Measurements from ENCODE around the gene CDHR2.

CDHR2 gene

GRCh38 chr5:176528301-176528700, 20.8 kb upstream of the CDHR2 start:
- no peak overlapping the region for H3K27ac ChIP-seq (ENCODE audit: low read depth, low read length)
- H3K4me1 ChIP-seq (ENCODE audit: control insufficient read depth in 5 of 5, insufficient read depth in 5 of 5, low read length in 5 of 5), result peaks cover 7 to 33% (median 20%) of the 10 kb centered on the region in 5 donors
- no peaks in the 10 kb centered on the region for H3K9me3 ChIP-seq (ENCODE audit: control insufficient read depth in 5 of 5, low read length in 5 of 5)
- peaks cover 0 to 49% (median 41%) of the 10 kb centered on the region in 5 donors for H3K36me3 ChIP-seq (ENCODE audit: control insufficient read depth in 5 of 5, insufficient read depth in 5 of 5, low read length in 5 of 5)
- H3K27me3 ChIP-seq (ENCODE audit: control insufficient read depth in 5 of 5, insufficient read depth in 4 of 5, low read length in 5 of 5), result no peaks in the 10 kb centered on the region
- H3K4me3 ChIP-seq (ENCODE audit: low read depth in 1 of 5, low read length in 5 of 5), result no peak overlapping the region
- H3K9ac ChIP-seq (ENCODE audit: low read length in 5 of 5), result no peak overlapping the region

GRCh38 chr5:176528761-176529115, 20.4 kb upstream of the CDHR2 start:
- peaks cover 8 to 38% (median 24%) of the 10 kb centered on the region in 5 donors for H3K4me1 ChIP-seq (ENCODE audit: control insufficient read depth in 5 of 5, insufficient read depth in 5 of 5, low read length in 5 of 5)
- no peaks in the 10 kb centered on the region for H3K27me3 ChIP-seq (ENCODE audit: control insufficient read depth in 5 of 5, insufficient read depth in 4 of 5, low read length in 5 of 5)
- H3K9ac ChIP-seq (ENCODE audit: low read length in 5 of 5), result no peak overlapping the region
- H3K27ac ChIP-seq (ENCODE audit: low read depth, low read length), result no peak overlapping the region
- no peak overlapping the region for H3K4me3 ChIP-seq (ENCODE audit: low read depth in 1 of 5, low read length in 5 of 5)
- H3K9me3 ChIP-seq (ENCODE audit: control insufficient read depth in 5 of 5, low read length in 5 of 5), result no peaks in the 10 kb centered on the region
- peaks cover 0 to 49% (median 41%) of the 10 kb centered on the region in 5 donors for H3K36me3 ChIP-seq (ENCODE audit: control insufficient read depth in 5 of 5, insufficient read depth in 5 of 5, low read length in 5 of 5)

- Histone ChIP-seq H3K9ac (ENCODE audit: low read length in 5 of 5) (no peak overlapping the region), H3K4me3 (ENCODE audit: low read depth in 1 of 5, low read length in 5 of 5) (no peak overlapping the region), H3K9me3 (ENCODE audit: control insufficient read depth in 5 of 5, low read length in 5 of 5) (no peaks in the 10 kb centered on the region), H3K27ac (ENCODE audit: low read depth, low read length) (no peak overlapping the region), H3K4me1 (ENCODE audit: control insufficient read depth in 5 of 5, insufficient read depth in 5 of 5, low read length in 5 of 5) (peaks cover 11 to 42% (median 29%) of the 10 kb centered on the region in 5 donors), H3K27me3 (ENCODE audit: control insufficient read depth in 5 of 5, insufficient read depth in 4 of 5, low read length in 5 of 5) (no peaks in the 10 kb centered on the region), H3K36me3 (ENCODE audit: control insufficient read depth in 5 of 5, insufficient read depth in 5 of 5, low read length in 5 of 5) (peaks cover 0 to 49% (median 41%) of the 10 kb centered on the region in 5 donors)
These were observed 19.9 kb upstream of the CDHR2 start for GRCh38 chr5:176529116-176529740.

GRCh38 chr5:176529741-176530141, 19.4 kb upstream of the CDHR2 start:
- Histone ChIP-seq H3K9me3 (ENCODE audit: control insufficient read depth in 5 of 5, low read length in 5 of 5) (no peaks in the 10 kb centered on the region), H3K9ac (ENCODE audit: low read length in 5 of 5) (no peak overlapping the region), H3K27me3 (ENCODE audit: control insufficient read depth in 5 of 5, insufficient read depth in 4 of 5, low read length in 5 of 5) (no peaks in the 10 kb centered on the region), H3K4me3 (ENCODE audit: low read depth in 1 of 5, low read length in 5 of 5) (no peak overlapping the region), H3K36me3 (ENCODE audit: control insufficient read depth in 5 of 5, insufficient read depth in 5 of 5, low read length in 5 of 5) (peaks cover 0 to 49% (median 41%) of the 10 kb centered on the region in 5 donors), H3K27ac (ENCODE audit: low read depth, low read length) (no peak overlapping the region), H3K4me1 (ENCODE audit: control insufficient read depth in 5 of 5, insufficient read depth in 5 of 5, low read length in 5 of 5) (peaks cover 16 to 48% (median 34%) of the 10 kb centered on the region in 5 donors)

GRCh38 chr5:176530393-176530982, 18.7 kb upstream of the CDHR2 start:
- Histone ChIP-seq H3K36me3 (ENCODE audit: control insufficient read depth in 5 of 5, insufficient read depth in 5 of 5, low read length in 5 of 5) (peaks cover 0 to 48% (median 41%) of the 10 kb centered on the region in 5 donors), H3K9me3 (ENCODE audit: control insufficient read depth in 5 of 5, low read length in 5 of 5) (no peaks in the 10 kb centered on the region), H3K27ac (ENCODE audit: low read depth, low read length) (no peak overlapping the region), H3K4me3 (ENCODE audit: low read depth in 1 of 5, low read length in 5 of 5) (no peak overlapping the region), H3K27me3 (ENCODE audit: control insufficient read depth in 5 of 5, insufficient read depth in 4 of 5, low read length in 5 of 5) (no peaks in the 10 kb centered on the region), H3K9ac (ENCODE audit: low read length in 5 of 5) (no peak overlapping the region), H3K4me1 (ENCODE audit: control insufficient read depth in 5 of 5, insufficient read depth in 5 of 5, low read length in 5 of 5) (peaks cover 21 to 55% (median 42%) of the 10 kb centered on the region in 5 donors)

- no peak overlapping the region for H3K4me3 ChIP-seq (ENCODE audit: low read depth in 1 of 5, low read length in 5 of 5)
- H3K27me3 ChIP-seq (ENCODE audit: control insufficient read depth in 5 of 5, insufficient read depth in 4 of 5, low read length in 5 of 5), result no peaks in the 10 kb centered on the region
- H3K9me3 ChIP-seq (ENCODE audit: control insufficient read depth in 5 of 5, low read length in 5 of 5), result no peaks in the 10 kb centered on the region
- peaks cover 26 to 63% (median 49%) of the 10 kb centered on the region in 5 donors for H3K4me1 ChIP-seq (ENCODE audit: control insufficient read depth in 5 of 5, insufficient read depth in 5 of 5, low read length in 5 of 5)
- no peak overlapping the region for H3K27ac ChIP-seq (ENCODE audit: low read depth, low read length)
- no peak overlapping the region for H3K9ac ChIP-seq (ENCODE audit: low read length in 5 of 5)
- peaks cover 0 to 46% (median 41%) of the 10 kb centered on the region in 5 donors for H3K36me3 ChIP-seq (ENCODE audit: control insufficient read depth in 5 of 5, insufficient read depth in 5 of 5, low read length in 5 of 5)
These were observed 17.9 kb upstream of the CDHR2 start for GRCh38 chr5:176530983-176531901.

GRCh38 chr5:176531902-176532493, 17.1 kb upstream of the CDHR2 start:
- Histone ChIP-seq H3K27me3 (ENCODE audit: control insufficient read depth in 5 of 5, insufficient read depth in 4 of 5, low read length in 5 of 5) (no peaks in the 10 kb centered on the region), H3K4me1 (ENCODE audit: control insufficient read depth in 5 of 5, insufficient read depth in 5 of 5, low read length in 5 of 5) (peaks cover 26 to 66% (median 52%) of the 10 kb centered on the region in 5 donors), H3K36me3 (ENCODE audit: control insufficient read depth in 5 of 5, insufficient read depth in 5 of 5, low read length in 5 of 5) (peaks cover 0 to 42% (median 41%) of the 10 kb centered on the region in 5 donors), H3K27ac (ENCODE audit: low read depth, low read length) (no peak overlapping the region), H3K4me3 (ENCODE audit: low read depth in 1 of 5, low read length in 5 of 5) (no peak overlapping the region), H3K9ac (ENCODE audit: low read length in 5 of 5) (no peak overlapping the region), H3K9me3 (ENCODE audit: control insufficient read depth in 5 of 5, low read length in 5 of 5) (no peaks in the 10 kb centered on the region)

- Histone ChIP-seq H3K9ac (ENCODE audit: low read length in 5 of 5) (peak overlapping the region in 1 of 5 donors; percentile 25), H3K27me3 (ENCODE audit: control insufficient read depth in 5 of 5, insufficient read depth in 4 of 5, low read length in 5 of 5) (no peaks in the 10 kb centered on the region), H3K4me1 (ENCODE audit: control insufficient read depth in 5 of 5, insufficient read depth in 5 of 5, low read length in 5 of 5) (peaks cover 26 to 66% (median 52%) of the 10 kb centered on the region in 5 donors), H3K36me3 (ENCODE audit: control insufficient read depth in 5 of 5, insufficient read depth in 5 of 5, low read length in 5 of 5) (peaks cover 0 to 38% (median 36%) of the 10 kb centered on the region in 5 donors), H3K4me3 (ENCODE audit: low read depth in 1 of 5, low read length in 5 of 5) (no peak overlapping the region), H3K9me3 (ENCODE audit: control insufficient read depth in 5 of 5, low read length in 5 of 5) (no peaks in the 10 kb centered on the region), H3K27ac (ENCODE audit: low read depth, low read length) (peak overlapping the region; percentile 37)
These were observed 16.3 kb upstream of the CDHR2 start for GRCh38 chr5:176532795-176533194.

GRCh38 chr5:176533390-176533789, 15.8 kb upstream of the CDHR2 start:
- H3K9ac ChIP-seq (ENCODE audit: low read length in 5 of 5), result peak overlapping the region in 3 of 5 donors; percentile 1 to 56 (median 25)
- no peaks in the 10 kb centered on the region for H3K27me3 ChIP-seq (ENCODE audit: control insufficient read depth in 5 of 5, insufficient read depth in 4 of 5, low read length in 5 of 5)
- H3K36me3 ChIP-seq (ENCODE audit: control insufficient read depth in 5 of 5, insufficient read depth in 5 of 5, low read length in 5 of 5), result peaks cover 0 to 32% (median 31%) of the 10 kb centered on the region in 5 donors
- H3K4me3 ChIP-seq (ENCODE audit: low read depth in 1 of 5, low read length in 5 of 5), result peak overlapping the region in 3 of 5 donors; percentile 12 to 39 (median 28)
- H3K27ac ChIP-seq (ENCODE audit: low read depth, low read length), result peak overlapping the region; percentile 37
- peaks cover 25 to 67% (median 54%) of the 10 kb centered on the region in 5 donors for H3K4me1 ChIP-seq (ENCODE audit: control insufficient read depth in 5 of 5, insufficient read depth in 5 of 5, low read length in 5 of 5)
- no peaks in the 10 kb centered on the region for H3K9me3 ChIP-seq (ENCODE audit: control insufficient read depth in 5 of 5, low read length in 5 of 5)
